GM12878 (cell line): ENCODE measurements around the gene GNAT3. TPM values are rescaled to one million over a fixed set of nuclear protein-coding genes. Genes with fewer than 3 reads are reported as not detected.

ENCODE experiments used
- ATAC-seq: fragments of 200-7000 bp; cut with Tn5 transposase; 3 replicates; pipeline ENCODE4 v1.9.1; 2020; ENCODE audit warnings: mild to moderate bottlenecking, moderate library complexity
- BruUV-seq: library from RNA; stranded (reverse); fragments of 400-500 nt; replicated peaks from 2 replicates; lab custom pipeline; 2021; lab: Mats Ljungman, UMichigan
- CTCF ChIA-PET: fragments of 300-600 bp; sonication (Branson Sonifier 250); formaldehyde crosslinking; extraction: SDS; loops from one replicate; lab custom pipeline; 2021; ENCODE audit warnings: inconsistent platforms; lab: Yijun Ruan, JAX
- POLR2A ChIA-PET: fragments of 350-600 bp; formaldehyde crosslinking; extraction: SDS; loops from one replicate; lab custom pipeline; 2021; ENCODE audit warnings: inconsistent platforms; lab: Charles Lee
- RAD21 ChIA-PET: fragments of 300-600 bp; sonication (Branson Sonifier 250); formaldehyde crosslinking; loops from one replicate; lab custom pipeline; 2023; ENCODE audit warnings: antibody characterized with exemption; ENCODE audit not compliant: unreplicated experiment; lab: Charles Lee
- SMC1A ChIA-PET: fragments of 300-600 bp; sonication (Branson Sonifier 250); formaldehyde crosslinking; loops from one replicate; lab custom pipeline; 2023; ENCODE audit not compliant: unreplicated experiment, uncharacterized antibody; lab: Charles Lee
- DNase-seq: peaks from one replicate; pipeline ENCODE4 v3.0.0-alpha.2; 2011; ENCODE audit warnings: low read depth, low spot score
- FAIRE-seq: peaks from 3 replicates; lab custom pipeline; 2011; peaks lifted over from hg19 to GRCh38; lab: Jason Lieb, UNC
- H2AFZ ChIP-seq: 2 replicates; pipeline ENCODE4 v1.6.0; 2011; ENCODE audit warnings: low read depth, low read length, control low read depth; ENCODE audit not compliant: control insufficient read depth
- H3K27ac ChIP-seq: 2 replicates; pipeline ENCODE4 v1.5.1; 2011; ENCODE audit warnings: control low read depth; ENCODE audit not compliant: control insufficient read depth, insufficient read depth
- H3K27me3 ChIP-seq, 2 experiments: replicated peaks in 1 of 2; 2 replicates each; pipeline versions ENCODE4 v1.6.0 to v1.6.1; 2011; ENCODE audit warnings: low read length in 1 of 2; ENCODE audit not compliant: control insufficient read depth in 2 of 2, insufficient read depth in 2 of 2
- H3K36me3 ChIP-seq, 2 experiments: 2 replicates each; pipeline ENCODE4 v1.5.1; 2011; ENCODE audit warnings: low read length in 1 of 2; ENCODE audit not compliant: control insufficient read depth in 2 of 2, insufficient read depth in 2 of 2
- H3K4me1 ChIP-seq: 2 replicates; pipeline ENCODE4 v1.6.1; 2011; ENCODE audit warnings: mild to moderate bottlenecking, low read length, moderate library complexity, mixed read lengths; ENCODE audit not compliant: control insufficient read depth, insufficient read depth
- H3K4me2 ChIP-seq: 2 replicates; pipeline ENCODE4 v1.6.0; 2011; ENCODE audit warnings: control low read depth; ENCODE audit not compliant: control insufficient read depth, insufficient read depth
- H3K4me3 ChIP-seq: fragments of 200-600 bp; sonication (generic); 2 replicates; pipeline ENCODE4 v1.5.1; 2016
- H3K79me2 ChIP-seq: 2 replicates; pipeline ENCODE4 v1.6.0; 2011; ENCODE audit warnings: low read length; ENCODE audit not compliant: control insufficient read depth, insufficient read depth
- H3K9ac ChIP-seq: 2 replicates; pipeline ENCODE4 v1.8.0; 2011; ENCODE audit warnings: low read length, control low read depth, mixed read lengths; ENCODE audit not compliant: control insufficient read depth, insufficient read depth
- H3K9me3 ChIP-seq: replicated peaks from 3 replicates; pipeline ENCODE4 v1.5.1; 2011; ENCODE audit warnings: mild to moderate bottlenecking, low read length; ENCODE audit not compliant: control insufficient read depth, insufficient read depth
- H4K20me1 ChIP-seq: 2 replicates; pipeline ENCODE4 v1.6.0; 2011; ENCODE audit not compliant: control insufficient read depth, insufficient read depth
- BHLHE40 ChIP-seq, 2 experiments: fragments of 450-650 bp in 1 of 2; IDR thresholded peaks; 2 replicates each; pipeline ENCODE4 v1.6.1; 2011 to 2017; ENCODE audit warnings: low read depth in 2 of 2, borderline replicate concordance in 1 of 2, improper control_type of control experiment in 1 of 2, low read length in 1 of 2, mild to moderate bottlenecking in 1 of 2
- JUNB ChIP-seq: IDR thresholded peaks from 2 replicates; pipeline ENCODE4 v1.6.1; 2016; ENCODE audit warnings: antibody characterized with exemption, mild to moderate bottlenecking
- NFXL1 ChIP-seq: fragments of 450-650 bp; IDR thresholded peaks from 2 replicates; pipeline ENCODE4 v1.6.1; 2017; ENCODE audit warnings: antibody characterized with exemption, mild to moderate bottlenecking, borderline replicate concordance
- NR2C1 ChIP-seq: fragments of 450-650 bp; IDR thresholded peaks from 2 replicates; pipeline ENCODE4 v1.6.1; 2017; ENCODE audit warnings: antibody characterized with exemption, mild to moderate bottlenecking, moderate library complexity
- SIN3A ChIP-seq: IDR thresholded peaks from 2 replicates; pipeline ENCODE4 v1.6.1; 2012; ENCODE audit warnings: low read depth, low read length, improper control_type of control experiment
- YY1 ChIP-seq: IDR thresholded peaks from 2 replicates; pipeline ENCODE4 v1.6.1; 2011; ENCODE audit warnings: low read depth, mild to moderate bottlenecking, low read length
- ZNF384 ChIP-seq: IDR thresholded peaks from 2 replicates; pipeline ENCODE4 v1.6.1; 2012; ENCODE audit warnings: low read depth, mild to moderate bottlenecking, low read length, improper control_type of control experiment, borderline replicate concordance
- WGBS: methylation state at CpG from one replicate; pipeline ENCODE4 v1.1.6; 2016; ENCODE audit warnings: low lambda C conversion rate; ENCODE audit not compliant: insufficient replicate concordance, insufficient coverage; ENCODE audit errors: missing lambda C conversion rate; 5-methylcytosine and 5-hydroxymethylcytosine counted together
- in situ Hi-C: fragments of 300-500 bp; cut with MboI; formaldehyde crosslinking; loops from 9 replicates; pipeline ENCODE4 v1.14.3; 2018; ENCODE audit warnings: mixed read lengths
- intact Hi-C: fragments of 100-400 bp; cut with micrococcal nuclease; formaldehyde crosslinking; loops from one replicate; pipeline ENCODE4 v1.14.2; 2022; ENCODE audit not compliant: unreplicated experiment
- polyA plus RNA-seq, 11 experiments: library from polyadenylated mRNA; depleted of rRNA in 4 of 11; unstranded in 6 of 11; stranded (reverse) in 5 of 11; fragments of >200 nt; fragmentation: Nextera tagmentation in 4 of 11; fragmentation: Illumina TruSeq in 1 of 11; extraction: Ambion mirVana in 4 of 11; extraction: Trizol in 1 of 11; gene quantifications; 1 replicate in 1 of 11; 2 replicates in 10 of 11; pipeline versions ENCODE4 v1.2.1 to v1.2.3, GENCODE V29; 2011 to 2016; ENCODE audit warnings: inconsistent platforms in 2 of 11, missing spikeins in 2 of 11, low read depth in 1 of 11
- total RNA-seq, 4 experiments: library from RNA; depleted of rRNA in 3 of 4; stranded (reverse); fragments of >200 nt in 3 of 4; fragmentation: Illumina TruSeq in 1 of 4; extraction: Trizol in 1 of 4; gene quantifications; 2 replicates each; pipeline versions ENCODE4 v1.2.1 to v1.2.3, GENCODE V29; 2013 to 2021
- TF ChIP-seq, protein P1 (sequence below): IDR thresholded peaks from 2 replicates; pipeline ENCODE4 v1.6.1; 2012; ENCODE audit warnings: low read depth, low read length, improper control_type of control experiment
- TF ChIP-seq, protein P2 (sequence below): fragments of 450-650 bp; conservative IDR thresholded peaks from 2 replicates; pipeline ENCODE4 v1.6.1; 2017; ENCODE audit warnings: mild to moderate bottlenecking, moderate library complexity
- TF ChIP-seq, protein P3 (sequence below): IDR thresholded peaks from 2 replicates; pipeline ENCODE4 v1.6.1; 2012; ENCODE audit warnings: low read depth, low read length, improper control_type of control experiment
- TF ChIP-seq, protein P4 (sequence below): IDR thresholded peaks from 2 replicates; pipeline ENCODE4 v1.6.1; 2011; ENCODE audit warnings: low read depth, low read length, improper control_type of control experiment, borderline replicate concordance
- TF ChIP-seq, protein P5 (sequence below): fragments of 450-650 bp; IDR thresholded peaks from 2 replicates; pipeline ENCODE4 v1.6.1; 2017; ENCODE audit warnings: mild to moderate bottlenecking

GNAT3 gene
- total and polyA plus RNA-seq, 10 of the 15 experiments (the other 5 are each of a cell fraction or from before 2014, with no cell fraction given) = 1.7 to 8.3 (median 5.8) TPM; not detected in 1

DNA sequence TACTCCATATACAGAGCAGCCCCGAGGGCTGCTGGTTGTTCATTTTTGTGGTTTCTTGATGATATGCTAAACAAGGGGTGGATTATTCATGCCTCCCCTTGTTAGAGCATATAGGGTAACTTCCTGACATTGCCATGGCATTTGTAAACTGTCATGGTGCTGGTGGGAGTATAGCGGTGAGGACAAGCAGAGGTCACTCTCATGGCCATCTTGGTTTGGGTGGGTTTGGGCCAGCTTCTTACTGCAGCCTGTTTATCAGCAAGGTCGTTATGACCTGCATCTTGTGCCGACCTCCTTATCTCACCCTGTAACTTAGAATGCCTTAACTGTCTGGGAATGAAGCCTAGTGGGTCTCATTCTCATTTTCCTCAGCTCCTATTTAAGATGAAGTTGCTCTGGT, 31.3 kb downstream of the GNAT3 start:
- no peak overlapping the region for H2AFZ ChIP-seq
- RAD21 ChIA-PET = no interaction called here
- no peaks in the 10 kb centered on the region for H3K9me3 ChIP-seq
- no peak overlapping the region for H3K4me2 ChIP-seq
- SMC1A ChIA-PET = no interaction called here
- no peaks in the 10 kb centered on the region for H3K4me1 ChIP-seq
- WGBS = 25% methylated on average over 4 of the region's 4 CpGs
- CTCF ChIA-PET = no interaction called here
- in situ Hi-C loops (no loop called here), intact Hi-C loops (no loop called here)
- no TSS peak for BruUV-seq
- no peaks in the 10 kb centered on the region for H4K20me1 ChIP-seq
- H3K4me3 ChIP-seq = no peak overlapping the region
- no peaks in the 10 kb centered on the region for H3K79me2 ChIP-seq
- H3K27me3 ChIP-seq = no peaks in the 10 kb centered on the region
- TF ChIP-seq NR2C1 (no peak), JUNB (no peak), YY1 (no peak), ZNF384 (no peak), SIN3A (no peak), BHLHE40 (IDR thresholded peaks at IDR 0.05; ENCODE audit: borderline replicate concordance in 1 of 2, low read depth in 2 of 2, low read length in 1 of 2) (no peak), NFXL1 (no peak)
- TF ChIP-seq, protein P1, sequence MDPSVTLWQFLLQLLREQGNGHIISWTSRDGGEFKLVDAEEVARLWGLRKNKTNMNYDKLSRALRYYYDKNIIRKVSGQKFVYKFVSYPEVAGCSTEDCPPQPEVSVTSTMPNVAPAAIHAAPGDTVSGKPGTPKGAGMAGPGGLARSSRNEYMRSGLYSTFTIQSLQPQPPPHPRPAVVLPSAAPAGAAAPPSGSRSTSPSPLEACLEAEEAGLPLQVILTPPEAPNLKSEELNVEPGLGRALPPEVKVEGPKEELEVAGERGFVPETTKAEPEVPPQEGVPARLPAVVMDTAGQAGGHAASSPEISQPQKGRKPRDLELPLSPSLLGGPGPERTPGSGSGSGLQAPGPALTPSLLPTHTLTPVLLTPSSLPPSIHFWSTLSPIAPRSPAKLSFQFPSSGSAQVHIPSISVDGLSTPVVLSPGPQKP = no peak
- TF ChIP-seq, protein P2, sequence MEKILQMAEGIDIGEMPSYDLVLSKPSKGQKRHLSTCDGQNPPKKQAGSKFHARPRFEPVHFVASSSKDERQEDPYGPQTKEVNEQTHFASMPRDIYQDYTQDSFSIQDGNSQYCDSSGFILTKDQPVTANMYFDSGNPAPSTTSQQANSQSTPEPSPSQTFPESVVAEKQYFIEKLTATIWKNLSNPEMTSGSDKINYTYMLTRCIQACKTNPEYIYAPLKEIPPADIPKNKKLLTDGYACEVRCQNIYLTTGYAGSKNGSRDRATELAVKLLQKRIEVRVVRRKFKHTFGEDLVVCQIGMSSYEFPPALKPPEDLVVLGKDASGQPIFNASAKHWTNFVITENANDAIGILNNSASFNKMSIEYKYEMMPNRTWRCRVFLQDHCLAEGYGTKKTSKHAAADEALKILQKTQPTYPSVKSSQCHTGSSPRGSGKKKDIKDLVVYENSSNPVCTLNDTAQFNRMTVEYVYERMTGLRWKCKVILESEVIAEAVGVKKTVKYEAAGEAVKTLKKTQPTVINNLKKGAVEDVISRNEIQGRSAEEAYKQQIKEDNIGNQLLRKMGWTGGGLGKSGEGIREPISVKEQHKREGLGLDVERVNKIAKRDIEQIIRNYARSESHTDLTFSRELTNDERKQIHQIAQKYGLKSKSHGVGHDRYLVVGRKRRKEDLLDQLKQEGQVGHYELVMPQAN = no peak
- TF ChIP-seq, protein P3, sequence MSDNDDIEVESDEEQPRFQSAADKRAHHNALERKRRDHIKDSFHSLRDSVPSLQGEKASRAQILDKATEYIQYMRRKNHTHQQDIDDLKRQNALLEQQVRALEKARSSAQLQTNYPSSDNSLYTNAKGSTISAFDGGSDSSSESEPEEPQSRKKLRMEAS = no peak
- TF ChIP-seq, protein P4, sequence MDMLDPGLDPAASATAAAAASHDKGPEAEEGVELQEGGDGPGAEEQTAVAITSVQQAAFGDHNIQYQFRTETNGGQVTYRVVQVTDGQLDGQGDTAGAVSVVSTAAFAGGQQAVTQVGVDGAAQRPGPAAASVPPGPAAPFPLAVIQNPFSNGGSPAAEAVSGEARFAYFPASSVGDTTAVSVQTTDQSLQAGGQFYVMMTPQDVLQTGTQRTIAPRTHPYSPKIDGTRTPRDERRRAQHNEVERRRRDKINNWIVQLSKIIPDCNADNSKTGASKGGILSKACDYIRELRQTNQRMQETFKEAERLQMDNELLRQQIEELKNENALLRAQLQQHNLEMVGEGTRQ = no peak
- TF ChIP-seq, protein P5, sequence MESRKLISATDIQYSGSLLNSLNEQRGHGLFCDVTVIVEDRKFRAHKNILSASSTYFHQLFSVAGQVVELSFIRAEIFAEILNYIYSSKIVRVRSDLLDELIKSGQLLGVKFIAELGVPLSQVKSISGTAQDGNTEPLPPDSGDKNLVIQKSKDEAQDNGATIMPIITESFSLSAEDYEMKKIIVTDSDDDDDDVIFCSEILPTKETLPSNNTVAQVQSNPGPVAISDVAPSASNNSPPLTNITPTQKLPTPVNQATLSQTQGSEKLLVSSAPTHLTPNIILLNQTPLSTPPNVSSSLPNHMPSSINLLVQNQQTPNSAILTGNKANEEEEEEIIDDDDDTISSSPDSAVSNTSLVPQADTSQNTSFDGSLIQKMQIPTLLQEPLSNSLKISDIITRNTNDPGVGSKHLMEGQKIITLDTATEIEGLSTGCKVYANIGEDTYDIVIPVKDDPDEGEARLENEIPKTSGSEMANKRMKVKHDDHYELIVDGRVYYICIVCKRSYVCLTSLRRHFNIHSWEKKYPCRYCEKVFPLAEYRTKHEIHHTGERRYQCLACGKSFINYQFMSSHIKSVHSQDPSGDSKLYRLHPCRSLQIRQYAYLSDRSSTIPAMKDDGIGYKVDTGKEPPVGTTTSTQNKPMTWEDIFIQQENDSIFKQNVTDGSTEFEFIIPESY = no peak
- ATAC-seq (no peak), DNase-seq (no peak), FAIRE-seq (no peak)
- POLR2A ChIA-PET = interaction anchor here (0.6 kb wide), 1 partner anchor 12 kb away, joined by 3 read pairs; no protein-coding TSS in a partner anchor
- no peaks in the 10 kb centered on the region for H3K36me3 ChIP-seq
- H3K27ac ChIP-seq = no peak overlapping the region
- H3K9ac ChIP-seq = no peak overlapping the region
